Measurements from ENCODE around the gene ACIN1.

DNA sequence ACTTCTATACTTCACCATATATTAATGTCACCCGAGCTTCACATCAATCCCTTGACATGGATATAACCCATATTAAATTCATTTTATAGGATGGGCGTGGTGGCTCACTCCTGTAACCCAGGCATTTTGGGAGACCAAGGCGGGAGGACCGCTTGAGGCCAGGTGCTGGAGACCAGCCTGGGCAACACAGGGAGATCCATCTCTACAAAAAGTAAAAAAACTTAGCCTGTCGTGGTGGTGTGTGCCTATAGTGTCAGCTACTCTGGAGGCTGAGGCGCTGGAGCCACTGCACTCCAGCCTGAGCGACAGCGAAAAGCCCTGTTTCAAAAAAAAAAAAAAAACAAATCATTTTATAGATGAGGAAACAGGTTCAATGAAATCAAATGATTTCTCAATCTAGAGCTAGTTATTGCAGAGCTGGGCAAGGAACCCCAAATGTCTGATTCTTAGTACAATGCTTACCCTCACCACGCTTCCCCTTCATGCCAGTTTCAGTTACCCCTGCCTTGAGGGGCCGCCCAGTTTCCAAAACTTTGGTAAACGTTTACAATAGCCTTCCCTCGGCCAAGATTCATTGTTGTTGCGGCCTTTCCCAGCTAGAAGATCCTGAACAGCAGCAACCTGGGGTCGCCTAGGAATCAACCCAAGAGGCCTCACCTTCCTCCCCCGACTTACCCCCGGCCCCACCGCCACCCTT is 61.0 kb downstream of the ACIN1 start:
- TF ChIP-seq EP300 (IDR thresholded peaks at IDR 0.05; ENCODE audit: borderline replicate concordance) (no peak), YY1 (IDR thresholded peaks at IDR 0.05; ENCODE audit: low read depth) (no peak), TCF12 (IDR thresholded peaks at IDR 0.05; ENCODE audit: low read depth) (no peak), ZBTB7A (IDR thresholded peaks at IDR 0.05; ENCODE audit: low read depth) (no peak), FOXM1 (IDR thresholded peaks at IDR 0.05; ENCODE audit: borderline replicate concordance, low read depth) (no peak), REST (IDR thresholded peaks at IDR 0.05; ENCODE audit: low read depth) (no peak), CREB1 (IDR thresholded peaks at IDR 0.05; ENCODE audit: low read depth) (no peak), TAF1 (IDR thresholded peaks at IDR 0.05; ENCODE audit: low read depth) (no peak), CEBPB (IDR thresholded peaks at IDR 0.05) (no peak), RAD21 (IDR thresholded peaks at IDR 0.05; ENCODE audit: low read depth) (no peak), TEAD4 (IDR thresholded peaks at IDR 0.05) (no peak), EGR1 (IDR thresholded peaks at IDR 0.05) (no peak), NFIC (IDR thresholded peaks at IDR 0.05) (no peak)
- TF ChIP-seq, protein P1, sequence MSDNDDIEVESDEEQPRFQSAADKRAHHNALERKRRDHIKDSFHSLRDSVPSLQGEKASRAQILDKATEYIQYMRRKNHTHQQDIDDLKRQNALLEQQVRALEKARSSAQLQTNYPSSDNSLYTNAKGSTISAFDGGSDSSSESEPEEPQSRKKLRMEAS (IDR thresholded peaks at IDR 0.05): no peak

Measured in Ishikawa (cell line).